ENCODE data around the gene C2orf49. TPM values are rescaled to one million over a fixed set of nuclear protein-coding genes. Genes with fewer than 3 reads are reported as not detected.
A peak's percentile ranks its signal among the peaks of the same experiment; 100 is the strongest.

The C2orf49 gene
- total RNA-seq, 2 donors from 2014 or later, result 18.1 to 21.5 TPM

- no peak for DNase-seq
- peaks cover 2% of the 10 kb centered on the region for H3K36me3 Mint-ChIP-seq (ENCODE audit: low read depth)
- peaks cover 45% of the 10 kb centered on the region for H3K27me3 Mint-ChIP-seq
- H3K27ac Mint-ChIP-seq, result no peak overlapping the region
- H3K4me3 Mint-ChIP-seq, result peak overlapping the region; percentile 87
- peaks cover 7% of the 10 kb centered on the region for H3K4me1 Mint-ChIP-seq
- no peak for ATAC-seq
- no peaks in the 10 kb centered on the region for H3K9me3 ChIP-seq (ENCODE audit: control insufficient read depth, low read length, poor library complexity, severe bottlenecking)
Observed at GRCh38 chr2:105397953-105398335, 60.6 kb downstream of the C2orf49 start.

DNA sequence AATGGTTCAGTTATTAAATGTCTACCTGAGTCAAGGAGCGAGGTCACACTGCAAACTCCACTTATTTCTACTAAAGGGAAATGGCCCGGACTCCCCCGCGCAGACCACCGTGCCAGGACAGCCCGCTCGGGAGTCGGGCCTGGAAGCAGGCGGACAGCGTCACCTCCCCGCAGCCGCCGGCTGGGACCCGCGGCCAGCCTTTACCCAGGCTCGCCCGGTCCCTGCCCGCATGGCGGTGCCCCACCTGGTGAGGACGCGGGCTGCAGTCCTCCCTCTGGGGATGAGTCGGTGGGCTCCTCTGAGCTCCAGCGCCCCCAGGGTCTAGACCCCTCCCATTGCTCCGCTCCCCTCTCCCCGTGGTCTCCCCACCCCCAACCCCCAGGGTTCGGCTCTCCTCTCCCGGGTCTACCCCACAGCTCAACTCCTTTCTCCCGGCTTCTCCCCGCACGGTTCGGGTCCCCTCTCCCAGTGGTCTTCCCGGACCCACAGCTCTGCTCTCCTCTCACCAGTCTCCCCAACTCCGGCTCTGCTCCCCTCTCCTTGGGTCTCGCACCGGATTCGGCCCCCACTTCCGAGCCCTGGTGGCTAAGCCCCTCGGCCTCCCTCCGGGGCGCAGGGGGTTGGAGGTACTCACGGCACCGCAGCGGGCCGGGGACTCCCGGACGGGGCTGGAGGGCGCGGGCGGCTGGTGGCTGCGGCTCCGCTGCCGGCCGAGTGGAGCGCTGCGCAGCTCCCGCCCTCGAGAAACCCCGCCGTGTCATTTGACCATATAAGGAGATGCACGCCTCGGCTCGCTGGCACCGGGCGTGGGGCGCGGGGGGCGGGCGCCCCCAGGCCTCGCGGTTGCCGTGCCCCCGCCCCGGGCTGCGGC, 61.2 kb downstream of the C2orf49 start, which contains the start of gene FHL2:
Gene FHL2 (minus strand): TSS at position 716 of the 871 bp plus-strand sequence. CDS start 12,535 bp downstream, outside the sequence.
- peaks cover 50% of the 10 kb centered on the region for H3K27me3 Mint-ChIP-seq
- peak within 1 kb of the TSS; percentile 3 for H3K27ac Mint-ChIP-seq
- H3K4me1 Mint-ChIP-seq, result peaks cover 7% of the 10 kb centered on the region
- H3K9me3 ChIP-seq (ENCODE audit: control insufficient read depth, low read length, poor library complexity, severe bottlenecking), result no peaks in the 10 kb centered on the region
- peak within 1 kb of the TSS; percentile 87 for H3K4me3 Mint-ChIP-seq
- ATAC-seq, result peak; percentile 99
- peaks cover 2% of the 10 kb centered on the region for H3K36me3 Mint-ChIP-seq (ENCODE audit: low read depth)
- DNase-seq, result peak; percentile 52 to 57 (median 55)

Other genes starting within 250 kb of the C2orf49 start
- gene GPR45, start 95.8 kb upstream of the C2orf49 start, total RNA-seq, result not detected
- gene TGFBRAP1, start 7.8 kb upstream of the C2orf49 start, total RNA-seq, result 10 to 100 TPM; 18.5 to 19.1 TPM
- 1 to 10 TPM in 1 of 2 donors, under 1 TPM in 1; 0.65 to 8.9 TPM for gene FHL2, start 61.5 kb downstream of the C2orf49 start, total RNA-seq

Data from T-helper 17 cell (primary cell).